NCI-H510A treated with DMSO at 0.1 percent for 48 hours (cell line): ENCODE data around the gene SGSM1.
A peak's percentile ranks its signal among the peaks of the same experiment; 100 is the strongest.

Source experiments
- DNase-seq: peaks from one replicate; lab custom pipeline; 2025; lab: John Stamatoyannopoulos, UW

The SGSM1 gene, protein sequence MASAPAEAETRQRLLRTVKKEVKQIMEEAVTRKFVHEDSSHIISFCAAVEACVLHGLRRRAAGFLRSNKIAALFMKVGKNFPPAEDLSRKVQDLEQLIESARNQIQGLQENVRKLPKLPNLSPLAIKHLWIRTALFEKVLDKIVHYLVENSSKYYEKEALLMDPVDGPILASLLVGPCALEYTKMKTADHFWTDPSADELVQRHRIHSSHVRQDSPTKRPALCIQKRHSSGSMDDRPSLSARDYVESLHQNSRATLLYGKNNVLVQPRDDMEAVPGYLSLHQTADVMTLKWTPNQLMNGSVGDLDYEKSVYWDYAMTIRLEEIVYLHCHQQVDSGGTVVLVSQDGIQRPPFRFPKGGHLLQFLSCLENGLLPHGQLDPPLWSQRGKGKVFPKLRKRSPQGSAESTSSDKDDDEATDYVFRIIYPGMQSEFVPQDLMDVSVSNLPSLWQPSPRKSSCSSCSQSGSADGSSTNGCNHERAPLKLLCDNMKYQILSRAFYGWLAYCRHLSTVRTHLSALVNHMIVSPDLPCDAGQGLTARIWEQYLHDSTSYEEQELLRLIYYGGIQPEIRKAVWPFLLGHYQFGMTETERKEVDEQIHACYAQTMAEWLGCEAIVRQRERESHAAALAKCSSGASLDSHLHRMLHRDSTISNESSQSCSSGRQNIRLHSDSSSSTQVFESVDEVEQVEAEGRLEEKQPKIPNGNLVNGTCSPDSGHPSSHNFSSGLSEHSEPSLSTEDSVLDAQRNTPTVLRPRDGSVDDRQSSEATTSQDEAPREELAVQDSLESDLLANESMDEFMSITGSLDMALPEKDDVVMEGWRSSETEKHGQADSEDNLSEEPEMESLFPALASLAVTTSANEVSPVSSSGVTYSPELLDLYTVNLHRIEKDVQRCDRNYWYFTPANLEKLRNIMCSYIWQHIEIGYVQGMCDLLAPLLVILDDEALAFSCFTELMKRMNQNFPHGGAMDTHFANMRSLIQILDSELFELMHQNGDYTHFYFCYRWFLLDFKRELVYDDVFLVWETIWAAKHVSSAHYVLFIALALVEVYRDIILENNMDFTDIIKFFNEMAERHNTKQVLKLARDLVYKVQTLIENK

GRCh38 chr22:24805790-24806662 lies at the start of gene SGSM1:
SGSM1 (plus strand) TSS chr22:24806211; CDS start chr22:24806326, 115 bp downstream.
- DNase-seq = peak; percentile 60

DNA sequence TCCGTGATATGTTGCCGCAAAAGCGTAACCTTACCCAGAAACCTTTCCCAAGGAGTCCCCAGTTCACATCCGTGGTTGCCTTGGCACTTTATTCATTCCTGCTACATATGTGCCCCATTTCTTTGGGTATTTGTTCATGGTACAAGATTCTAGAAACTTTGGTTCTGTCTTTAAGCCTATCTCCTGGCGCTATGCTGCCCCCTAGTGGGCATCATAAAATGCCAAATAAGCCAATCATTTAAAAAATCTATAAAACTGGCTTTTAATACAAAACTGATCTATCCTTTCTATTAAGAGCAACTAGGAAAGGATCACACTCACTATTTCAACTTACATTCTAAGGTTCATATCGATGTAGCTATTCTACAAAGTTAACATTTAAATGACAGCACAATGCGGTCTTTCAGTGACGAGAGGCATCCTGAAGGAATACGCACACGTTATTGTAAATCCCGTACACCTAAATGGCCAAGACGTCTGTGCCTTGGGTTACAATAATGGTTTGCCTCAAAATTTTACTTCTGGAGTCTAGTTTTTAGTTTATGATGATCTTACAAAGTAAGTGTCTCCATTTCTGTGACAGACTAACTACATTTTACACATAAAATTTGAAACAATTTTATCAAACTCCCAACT lies 47.7 kb upstream of the SGSM1 start:
- DNase-seq = peak; percentile 47

- no peak for DNase-seq
Measured at GRCh38 chr22:24759765-24760164, 46.2 kb upstream of the SGSM1 start.

DNA sequence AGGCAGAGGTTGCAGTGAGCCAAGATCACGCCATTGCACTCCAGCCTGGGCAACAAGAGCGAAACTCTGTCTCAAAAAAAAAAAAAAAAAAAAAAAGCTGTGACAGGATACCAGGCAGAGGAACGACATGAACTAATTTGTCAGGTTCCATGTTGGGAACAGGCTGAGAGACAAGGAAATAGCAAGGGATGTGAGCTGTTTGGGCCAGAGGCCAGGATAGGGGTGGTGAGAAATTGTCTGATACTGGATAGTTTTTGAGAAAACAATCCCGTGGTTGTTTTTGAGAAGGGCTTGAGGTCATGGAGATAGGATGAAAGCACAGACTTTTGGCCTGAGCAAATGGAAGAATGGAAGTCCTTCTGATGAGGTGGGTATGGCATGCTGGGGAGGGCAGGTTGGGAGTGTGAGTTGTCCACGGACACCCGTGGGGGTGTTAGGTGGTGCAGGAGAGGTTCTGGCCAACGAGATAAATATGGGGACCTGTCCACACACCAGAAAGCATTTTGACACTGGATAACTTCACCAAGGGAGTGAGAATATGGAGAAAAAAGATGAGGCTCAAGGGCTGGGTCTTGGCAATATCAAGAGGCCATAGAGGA lies 45.2 kb upstream of the SGSM1 start:
- no peak for DNase-seq

GRCh38 chr22:24761888-24762675 lies 43.9 kb upstream of the SGSM1 start:
- no peak for DNase-seq

GRCh38 chr22:24763872-24764485 lies 42.0 kb upstream of the SGSM1 start:
- DNase-seq = no peak

DNA sequence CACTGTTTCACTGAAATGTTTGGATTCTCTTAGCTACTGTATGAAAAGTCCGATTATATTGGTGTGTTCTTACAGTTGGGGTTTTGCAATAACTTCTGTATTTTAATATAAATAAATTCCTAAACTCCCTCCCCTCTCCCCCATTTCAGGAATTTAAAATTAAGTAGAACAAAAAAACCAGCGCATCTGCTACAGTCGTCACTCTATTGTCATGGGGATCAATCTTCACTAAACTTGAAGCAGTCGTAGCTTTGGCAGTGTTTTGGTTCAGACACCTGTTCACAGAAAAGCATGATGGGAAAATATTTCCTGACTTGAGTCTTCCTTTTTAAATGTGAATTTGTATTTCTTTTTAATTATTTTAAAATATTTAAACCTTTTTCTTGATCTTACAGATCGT lies 40.8 kb upstream of the SGSM1 start:
- no peak for DNase-seq

- DNase-seq = peak; percentile 41
Measured at GRCh38 chr22:24768537-24769374, 37.3 kb upstream of the SGSM1 start.

- DNase-seq = peak; percentile 21
Measured at GRCh38 chr22:24772493-24773220, 33.4 kb upstream of the SGSM1 start.

GRCh38 chr22:24775769-24776492 lies 30.1 kb upstream of the SGSM1 start:
- DNase-seq = no peak

GRCh38 chr22:24776525-24776924 lies 29.5 kb upstream of the SGSM1 start:
- no peak for DNase-seq

- no peak for DNase-seq
Measured at GRCh38 chr22:24789516-24789915, 16.5 kb upstream of the SGSM1 start.

DNA sequence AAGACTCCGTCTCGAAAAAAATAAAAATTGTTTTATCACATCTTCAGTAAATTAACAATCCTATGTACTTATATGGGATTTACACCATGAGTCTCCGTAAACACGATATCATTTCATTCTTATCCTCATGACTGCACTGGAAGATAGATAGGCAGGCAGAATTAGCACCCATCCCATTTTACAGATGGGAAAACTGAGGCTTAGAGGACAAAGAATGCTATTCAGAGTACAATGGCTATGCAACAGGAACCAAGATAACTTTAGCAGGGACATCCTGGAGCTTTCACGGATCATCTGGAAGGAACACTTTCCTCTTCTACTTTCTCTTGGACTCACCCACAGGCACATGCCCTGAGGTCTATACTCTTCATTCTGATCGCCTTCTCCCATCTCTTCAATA lies 14.6 kb upstream of the SGSM1 start:
- no peak for DNase-seq

- DNase-seq = no peak
Measured at GRCh38 chr22:24796056-24796455, 10.0 kb upstream of the SGSM1 start.

DNA sequence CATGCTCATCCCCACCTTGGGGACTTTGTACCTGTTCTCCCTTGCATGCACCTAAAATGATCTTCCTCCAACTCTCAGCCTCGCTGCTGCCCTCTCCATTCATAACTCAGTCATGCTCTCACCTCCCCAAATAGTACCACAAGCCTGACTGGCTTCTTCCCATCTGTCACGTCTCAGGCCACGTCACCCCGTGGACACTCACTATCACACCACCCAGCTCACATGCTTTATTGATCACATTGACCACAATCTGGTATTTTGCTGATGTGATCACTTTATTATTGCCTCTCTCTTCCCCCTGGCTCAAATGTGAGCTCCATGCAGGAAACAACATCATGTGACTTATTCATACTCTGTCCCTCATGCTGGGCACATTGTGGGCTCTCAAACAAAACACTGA lies 9.2 kb upstream of the SGSM1 start:
- no peak for DNase-seq

GRCh38 chr22:24801901-24802465 lies 4.0 kb upstream of the SGSM1 start:
- DNase-seq = no peak

DNA sequence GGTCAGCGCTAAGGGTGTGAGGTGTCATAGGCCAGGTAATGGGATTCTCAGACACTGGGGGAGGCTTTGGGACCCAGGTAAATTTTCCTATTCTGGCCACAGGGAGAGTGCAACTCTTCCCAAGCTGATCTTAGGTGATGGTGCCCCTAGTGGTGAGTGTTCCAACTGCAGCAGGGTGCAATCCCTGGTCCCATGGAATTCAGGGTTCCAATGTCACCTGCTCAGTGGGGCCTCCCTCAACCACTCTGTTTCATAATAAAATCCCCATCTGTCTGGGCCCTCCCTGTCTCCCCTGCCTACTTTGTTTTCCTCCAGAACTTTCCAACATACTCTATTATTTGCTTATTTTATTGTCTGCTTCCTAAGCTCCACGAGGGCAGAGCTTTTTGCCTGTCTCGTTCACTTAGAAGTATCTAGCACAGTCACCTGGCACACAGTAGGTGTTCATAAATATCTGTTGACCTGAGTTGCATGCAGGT lies 2.9 kb upstream of the SGSM1 start:
- DNase-seq = peak; percentile 42
